Measurements from ENCODE around the gene FADS3.

FADS3 gene

DNA sequence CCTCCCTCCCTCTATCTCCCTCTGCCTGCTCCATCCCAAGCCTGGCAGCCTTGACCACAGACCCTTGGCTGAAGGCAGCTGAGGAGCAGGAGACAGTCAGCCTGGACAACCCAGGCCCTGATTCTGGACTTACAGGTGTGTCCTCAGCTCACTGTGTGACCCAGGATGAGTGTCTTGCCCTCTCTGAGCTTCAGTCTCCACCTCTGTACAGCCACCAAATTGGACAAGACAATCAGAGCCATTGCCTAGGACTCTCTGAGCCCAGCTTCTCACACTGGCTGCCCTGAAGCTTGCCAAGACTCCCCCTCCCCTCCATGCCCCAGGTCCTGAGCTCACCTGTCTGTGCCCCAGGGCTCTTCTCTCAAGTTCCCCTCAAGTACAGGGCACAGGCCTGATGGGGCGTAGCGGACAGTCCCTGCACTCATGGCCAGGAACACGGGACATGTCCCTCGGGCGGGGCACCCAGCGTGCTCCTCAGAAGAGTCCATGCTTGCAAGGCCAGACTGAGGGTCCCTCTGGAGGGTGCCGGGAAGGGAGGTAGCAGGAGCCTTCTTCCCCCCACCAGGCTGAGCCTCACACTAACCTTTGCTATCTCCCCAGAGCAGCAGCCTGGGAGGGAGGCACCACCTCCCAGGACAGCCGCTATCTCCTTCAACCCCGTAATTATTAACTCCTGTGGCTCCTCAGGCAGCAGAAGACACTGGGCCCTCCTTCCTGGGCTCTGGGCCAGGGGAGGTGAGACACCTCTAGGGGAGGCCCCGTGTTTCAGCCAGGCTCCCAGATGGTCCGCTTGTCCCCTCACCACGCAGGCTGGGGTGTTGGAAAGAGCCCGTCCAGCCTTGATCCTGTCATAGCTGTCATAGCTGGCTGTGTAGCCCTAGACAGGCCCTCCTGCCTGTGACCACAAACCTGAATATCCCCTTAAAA, 28.6 kb upstream of the FADS3 start:
- Mint-ChIP-seq H3K4me3 (no peak overlapping the region), H3K27ac (no peak overlapping the region), H3K4me1 (ENCODE audit: low read depth in 2 of 2) (peaks cover 11 to 13% of the 10 kb centered on the region in 2 donors), H3K27me3 (peaks cover 70 to 94% of the 10 kb centered on the region in 2 donors), H3K36me3 (ENCODE audit: insufficient read depth) (no peaks in the 10 kb centered on the region), H3K9me3 (no peaks in the 10 kb centered on the region)
- ATAC-seq (replicated peaks) (no peak), DNase-seq (no peak)

DNA sequence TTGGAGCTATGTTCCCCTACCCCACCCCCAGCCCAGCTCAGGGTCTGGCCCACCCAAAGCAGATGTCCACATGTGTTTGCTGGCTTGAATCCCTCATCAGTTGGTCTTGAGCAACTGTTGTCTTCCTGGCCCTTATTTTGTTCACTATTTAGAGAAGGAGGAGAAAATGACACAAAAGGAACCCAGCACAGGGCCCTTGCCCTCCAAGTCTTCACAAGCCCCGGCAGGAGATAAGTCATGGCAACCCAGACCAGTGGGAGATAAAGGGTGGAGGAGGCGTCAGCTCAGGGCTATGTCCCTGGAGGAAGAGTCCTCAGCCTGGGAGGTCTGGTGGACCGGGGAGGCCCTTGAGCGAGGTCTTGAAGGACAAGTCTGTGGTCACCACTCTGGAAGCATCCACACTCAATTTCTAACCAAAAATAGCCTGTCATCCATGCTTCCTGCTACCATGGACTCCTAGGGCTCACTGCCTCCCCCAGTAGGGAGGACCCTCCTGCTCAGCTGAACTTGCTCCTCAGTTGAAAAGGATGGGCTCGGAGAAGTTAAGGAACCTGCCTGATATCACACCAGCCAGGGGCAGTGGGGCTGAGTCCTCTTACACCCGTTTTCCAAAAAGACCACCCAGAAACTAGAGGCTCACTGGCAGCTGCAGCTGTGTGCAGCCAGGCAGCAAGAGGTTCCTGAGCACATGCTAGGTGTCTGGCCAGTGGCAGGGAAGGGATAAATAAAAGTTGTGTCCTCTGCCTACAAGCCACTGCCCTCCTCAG, 27.8 kb upstream of the FADS3 start:
- H3K9me3 Mint-ChIP-seq = no peaks in the 10 kb centered on the region
- H3K36me3 Mint-ChIP-seq (ENCODE audit: insufficient read depth) = no peaks in the 10 kb centered on the region
- no peak overlapping the region for H3K4me3 Mint-ChIP-seq
- H3K4me1 Mint-ChIP-seq (ENCODE audit: low read depth in 2 of 2) = peaks cover 11 to 13% of the 10 kb centered on the region in 2 donors
- peaks cover 67 to 94% of the 10 kb centered on the region in 2 donors for H3K27me3 Mint-ChIP-seq
- ATAC-seq (replicated peaks) = no peak
- no peak for DNase-seq
- no peak overlapping the region for H3K27ac Mint-ChIP-seq

- Mint-ChIP-seq H3K27ac (no peak overlapping the region), H3K4me1 (ENCODE audit: low read depth in 2 of 2) (peaks cover 11 to 13% of the 10 kb centered on the region in 2 donors), H3K36me3 (ENCODE audit: insufficient read depth) (no peaks in the 10 kb centered on the region), H3K27me3 (peaks cover 66 to 94% of the 10 kb centered on the region in 2 donors), H3K9me3 (no peaks in the 10 kb centered on the region), H3K4me3 (peak overlapping the region; percentile 72 to 76)
- ATAC-seq (replicated peaks) (no peak), DNase-seq (no peak)
These were observed 27.0 kb upstream of the FADS3 start for GRCh38 chr11:61918251-61918937.

DNA sequence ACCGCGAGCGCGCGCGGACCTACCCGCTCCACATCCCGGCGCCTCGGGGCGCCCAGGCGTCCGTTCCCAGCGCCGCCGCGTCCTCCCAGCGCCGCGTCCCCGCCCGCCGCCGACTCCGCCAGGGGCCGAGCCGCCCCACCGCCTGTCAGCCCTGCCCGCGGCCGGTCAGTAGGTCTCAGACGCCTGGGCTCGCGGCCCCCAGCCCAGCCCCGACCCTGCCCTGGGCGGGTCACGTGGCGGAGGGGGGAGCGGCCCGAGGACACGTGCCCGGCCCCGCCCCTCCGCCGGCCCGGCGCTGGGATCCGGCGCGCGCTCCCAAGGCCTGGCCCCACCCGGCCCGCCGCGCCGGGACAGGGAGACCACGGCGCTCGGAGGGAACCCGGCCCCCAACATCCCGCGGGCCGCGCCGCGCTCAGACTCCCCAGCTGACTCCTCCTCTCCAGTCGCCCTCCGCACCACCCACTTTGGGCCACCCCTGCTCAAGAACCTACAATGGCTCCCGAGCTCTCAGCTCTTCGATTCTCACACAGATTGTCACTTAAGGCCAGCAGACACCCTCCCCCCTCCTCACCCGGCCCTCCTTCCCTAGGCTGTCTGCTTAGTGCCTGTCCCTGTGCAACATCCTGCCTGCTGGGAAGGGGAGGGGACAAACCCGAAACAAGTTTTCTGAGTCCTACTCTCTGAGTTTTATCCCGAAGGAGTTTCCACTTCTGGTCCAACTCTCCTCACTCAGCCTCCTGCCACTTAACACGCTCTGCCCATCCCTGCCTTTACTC, 26.2 kb upstream of the FADS3 start, which contains the start of gene RAB3IL1:
Gene RAB3IL1, minus strand, starts transcription at position 233 of the 776 bp plus-strand sequence. Its CDS starts 199 bp downstream, at position 34.
- no peak within 1 kb of the TSS for H3K27ac Mint-ChIP-seq
- H3K27me3 Mint-ChIP-seq = peaks cover 66 to 94% of the 10 kb centered on the region in 2 donors
- H3K4me3 Mint-ChIP-seq = peak within 1 kb of the TSS; percentile 72 to 76
- no peaks in the 10 kb centered on the region for H3K9me3 Mint-ChIP-seq
- no peaks in the 10 kb centered on the region for H3K36me3 Mint-ChIP-seq (ENCODE audit: insufficient read depth)
- ATAC-seq (replicated peaks) = peak; percentile 22
- H3K4me1 Mint-ChIP-seq (ENCODE audit: low read depth in 2 of 2) = peaks cover 11 to 13% of the 10 kb centered on the region in 2 donors
- DNase-seq = no peak

DNA sequence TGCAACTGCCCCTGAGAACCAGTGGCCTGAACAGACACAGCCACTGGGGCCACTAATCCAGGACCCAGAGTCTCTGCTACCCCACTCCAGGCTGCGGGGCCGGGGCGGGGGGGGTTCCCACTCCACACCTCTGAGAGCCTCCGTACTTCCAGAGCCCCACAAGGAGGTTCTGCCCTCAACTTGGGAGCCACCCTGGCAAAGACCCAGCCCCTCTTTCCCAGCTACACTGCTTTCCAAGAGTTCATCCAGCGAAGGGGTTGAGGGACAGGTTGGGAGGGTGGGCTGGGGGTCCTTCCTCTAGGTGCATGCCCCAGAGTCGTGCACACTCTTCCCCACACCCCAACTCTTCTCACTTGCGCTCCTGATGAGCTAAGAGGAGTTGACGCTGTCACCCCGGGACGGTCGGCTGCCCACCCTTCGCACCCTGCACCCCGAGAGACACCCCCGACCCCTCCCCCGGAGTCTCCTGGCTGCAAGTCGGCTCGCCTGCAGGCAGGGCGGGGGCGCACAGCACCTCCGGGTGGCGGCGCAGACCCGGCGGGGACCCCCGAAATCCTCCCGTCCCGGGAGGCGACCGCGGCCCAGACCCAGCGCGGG, 25.5 kb upstream of the FADS3 start:
- H3K27ac Mint-ChIP-seq = no peak overlapping the region
- DNase-seq (no peak), ATAC-seq (replicated peaks) (peak; percentile 10)
- H3K27me3 Mint-ChIP-seq = peaks cover 68 to 97% of the 10 kb centered on the region in 2 donors
- H3K4me3 Mint-ChIP-seq = peak overlapping the region; percentile 20 to 34
- no peaks in the 10 kb centered on the region for H3K9me3 Mint-ChIP-seq
- peaks cover 11 to 13% of the 10 kb centered on the region in 2 donors for H3K4me1 Mint-ChIP-seq (ENCODE audit: low read depth in 2 of 2)
- no peaks in the 10 kb centered on the region for H3K36me3 Mint-ChIP-seq (ENCODE audit: insufficient read depth)

- no peaks in the 10 kb centered on the region for H3K9me3 Mint-ChIP-seq
- DNase-seq (no peak), ATAC-seq (replicated peaks) (no peak)
- peaks cover 52 to 82% of the 10 kb centered on the region in 2 donors for H3K27me3 Mint-ChIP-seq
- peaks cover 2% of the 10 kb centered on the region for H3K36me3 Mint-ChIP-seq (ENCODE audit: insufficient read depth)
- H3K4me3 Mint-ChIP-seq = no peak overlapping the region
- H3K4me1 Mint-ChIP-seq (ENCODE audit: low read depth in 2 of 2) = peaks cover 11 to 13% of the 10 kb centered on the region in 2 donors
- H3K27ac Mint-ChIP-seq = no peak overlapping the region
These were observed 23.3 kb upstream of the FADS3 start for GRCh38 chr11:61914471-61915171.

DNA sequence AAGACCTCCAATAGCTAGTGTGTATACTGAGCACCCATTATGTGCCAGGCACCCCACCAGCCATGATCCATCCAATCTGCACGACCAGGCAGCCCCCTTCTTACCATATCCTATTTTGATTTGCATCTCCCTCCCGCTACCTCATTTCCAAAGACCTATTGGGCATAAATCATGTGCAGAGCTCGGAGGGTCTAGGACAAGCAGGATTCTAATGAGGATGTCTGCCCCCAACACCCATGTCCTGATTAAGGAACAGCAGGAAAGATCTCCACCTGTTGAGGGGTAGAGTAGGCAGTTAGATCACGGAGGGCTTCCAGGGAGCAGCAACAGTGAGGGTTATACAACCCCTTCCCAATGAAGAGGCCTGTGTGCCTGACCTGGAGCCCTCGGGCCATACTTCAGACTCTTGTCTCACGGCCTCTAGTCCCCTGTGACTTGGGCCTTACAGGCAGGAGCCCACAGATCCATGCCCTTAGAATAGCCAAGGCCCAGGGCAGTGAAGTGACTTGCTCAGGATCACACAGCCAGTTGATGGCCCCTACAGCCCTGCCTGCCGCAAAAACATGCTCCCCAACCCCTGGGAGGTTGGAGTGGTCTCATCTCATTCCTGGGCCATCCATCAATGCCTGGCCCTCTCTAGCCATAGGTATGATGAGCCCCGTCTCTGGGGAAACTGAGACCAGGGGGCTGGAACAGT, 22.5 kb upstream of the FADS3 start:
- H3K4me3 Mint-ChIP-seq = no peak overlapping the region
- H3K27me3 Mint-ChIP-seq = peaks cover 45 to 75% of the 10 kb centered on the region in 2 donors
- H3K36me3 Mint-ChIP-seq (ENCODE audit: insufficient read depth) = peaks cover 2% of the 10 kb centered on the region
- no peaks in the 10 kb centered on the region for H3K9me3 Mint-ChIP-seq
- ATAC-seq (replicated peaks) = no peak
- peaks cover 11 to 13% of the 10 kb centered on the region in 2 donors for H3K4me1 Mint-ChIP-seq (ENCODE audit: low read depth in 2 of 2)
- no peak overlapping the region for H3K27ac Mint-ChIP-seq
- DNase-seq = no peak

GRCh38 chr11:61912991-61913698, 21.8 kb upstream of the FADS3 start:
- Mint-ChIP-seq H3K4me3 (no peak overlapping the region), H3K4me1 (ENCODE audit: low read depth in 2 of 2) (peaks cover 6 to 7% of the 10 kb centered on the region in 2 donors), H3K9me3 (no peaks in the 10 kb centered on the region), H3K27me3 (peaks cover 38 to 68% of the 10 kb centered on the region in 2 donors), H3K27ac (no peak overlapping the region), H3K36me3 (ENCODE audit: insufficient read depth) (peaks cover 2% of the 10 kb centered on the region)
- no peak for DNase-seq
- no peak for ATAC-seq (replicated peaks)

DNA sequence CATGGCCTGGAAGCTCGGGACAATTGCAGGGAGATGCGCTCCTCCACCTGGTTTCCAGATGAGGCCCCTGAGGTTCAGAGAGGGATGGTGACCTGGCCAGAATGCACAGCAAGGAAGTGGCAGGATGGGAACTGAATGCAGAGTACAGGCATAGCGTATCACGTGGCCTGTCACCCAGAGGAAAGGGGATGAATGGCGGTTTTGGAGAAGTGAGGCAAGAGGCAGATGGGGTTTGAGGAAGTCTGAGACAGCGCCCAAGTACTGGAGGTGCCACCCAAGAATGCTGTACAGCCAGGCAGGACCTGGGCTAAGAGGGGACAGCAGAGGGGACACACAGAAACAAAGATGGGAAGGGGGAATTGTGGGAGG, 21.2 kb upstream of the FADS3 start:
- no peaks in the 10 kb centered on the region for H3K9me3 Mint-ChIP-seq
- H3K4me3 Mint-ChIP-seq = no peak overlapping the region
- no peak overlapping the region for H3K27ac Mint-ChIP-seq
- DNase-seq (no peak), ATAC-seq (replicated peaks) (no peak)
- peaks cover 31 to 61% of the 10 kb centered on the region in 2 donors for H3K27me3 Mint-ChIP-seq
- peaks cover 0 to under 1% of the 10 kb centered on the region in 2 donors for H3K4me1 Mint-ChIP-seq (ENCODE audit: low read depth in 2 of 2)
- peaks cover 2% of the 10 kb centered on the region for H3K36me3 Mint-ChIP-seq (ENCODE audit: insufficient read depth)

DNA sequence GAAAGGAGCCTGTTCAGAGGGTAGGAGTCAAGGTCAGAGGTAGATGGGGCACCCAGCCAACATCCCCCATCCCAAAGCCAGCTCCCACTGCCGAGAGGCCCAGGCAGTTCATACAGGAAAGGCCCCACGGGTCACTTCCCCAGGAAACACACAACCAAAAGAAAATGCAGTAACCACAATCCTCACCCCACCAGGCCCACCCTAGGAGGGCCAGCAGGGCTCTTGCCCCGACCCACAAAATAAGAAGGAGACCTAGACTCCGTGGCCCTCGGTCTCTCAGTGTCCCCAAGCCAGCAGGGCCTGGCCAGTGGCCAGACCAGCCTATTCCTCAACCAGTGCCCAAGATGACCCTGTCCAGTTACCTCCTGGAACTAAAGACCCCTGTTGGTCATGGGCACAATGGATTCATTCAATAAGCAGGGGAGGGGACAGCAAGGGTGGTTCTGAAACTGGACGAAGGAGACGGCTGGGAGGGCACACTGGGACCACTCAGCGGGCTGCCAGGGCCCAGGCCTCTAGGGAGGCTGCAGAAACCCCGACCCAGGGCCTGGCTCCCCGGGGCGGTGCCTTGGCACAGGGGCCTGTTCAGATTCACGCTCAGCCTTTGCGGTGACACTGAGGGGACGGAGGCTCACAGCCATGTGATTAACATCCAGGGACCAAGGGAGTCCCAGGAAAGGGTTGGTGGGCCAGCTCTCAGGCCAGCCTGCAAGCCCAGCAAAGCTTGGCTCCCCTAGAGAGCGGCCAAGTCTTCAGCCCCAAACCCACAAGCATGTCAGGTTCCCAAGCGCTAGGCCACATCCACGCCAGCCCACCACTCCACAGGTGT, 20.6 kb upstream of the FADS3 start:
- no peaks in the 10 kb centered on the region for H3K9me3 Mint-ChIP-seq

More for the DNA sequence above, 20.6 kb upstream of the FADS3 start:
- ATAC-seq (replicated peaks) = no peak
- no peak for DNase-seq
- H3K27ac Mint-ChIP-seq = no peak overlapping the region
- no peak overlapping the region for H3K4me3 Mint-ChIP-seq
- peaks cover 2% of the 10 kb centered on the region for H3K36me3 Mint-ChIP-seq (ENCODE audit: insufficient read depth)
- H3K4me1 Mint-ChIP-seq (ENCODE audit: low read depth in 2 of 2) = no peaks in the 10 kb centered on the region
- H3K27me3 Mint-ChIP-seq = peaks cover 31 to 58% of the 10 kb centered on the region in 2 donors
